CD4-positive, alpha-beta T cell (primary cell): ENCODE measurements around the gene GSE1. TPM values are rescaled to one million over a fixed set of nuclear protein-coding genes. Genes with fewer than 3 reads are reported as not detected.

Experiments
- ATAC-seq: fragments of 200-7000 bp; cut with Tn5 transposase; one replicate; pipeline ENCODE4 v1.10.0; 2022; ENCODE audit warnings: mild to moderate bottlenecking; ENCODE audit not compliant: poor library complexity
- CTCF ChIA-PET: fragments of 350-600 bp; sonication (Branson Sonifier 250); formaldehyde crosslinking; loops from one replicate; lab custom pipeline; 2021; ENCODE audit warnings: antibody characterized with exemption, inconsistent platforms; lab: Charles Lee
- POLR2A ChIA-PET: fragments of 350-600 bp; sonication (Branson Sonifier 250); formaldehyde crosslinking; loops from one replicate; lab custom pipeline; 2021; ENCODE audit warnings: antibody characterized with exemption, inconsistent platforms; lab: Charles Lee
- DNase-seq, 14 experiments: peaks; one replicate each; pipeline ENCODE4 v3.0.0-alpha.2; 2013 to 2020; ENCODE audit warnings: mixed read lengths in 2 of 14
- H3K27ac ChIP-seq, 2 donors: one replicate each; pipeline versions ENCODE4 v1.5.1 to v1.7.0; 2013; ENCODE audit warnings: low read length in 2 of 2, low read depth in 1 of 2, mild to moderate bottlenecking in 1 of 2
- H3K27me3 ChIP-seq, 2 experiments: 1 replicate in 1 of 2; 2 replicates in 1 of 2; pipeline versions ENCODE4 v1.6.1 to v1.7.0; 2013; ENCODE audit warnings: low read length in 2 of 2, control low read depth in 1 of 2, mild to moderate bottlenecking in 1 of 2, moderate library complexity in 1 of 2; ENCODE audit not compliant: insufficient read depth in 2 of 2, control insufficient read depth in 1 of 2
- H3K36me3 ChIP-seq: one replicate; pipeline ENCODE4 v1.6.1; 2013; ENCODE audit warnings: low read length, control low read depth; ENCODE audit not compliant: insufficient read depth
- H3K4me1 ChIP-seq: one replicate; pipeline ENCODE4 v1.6.1; 2013; ENCODE audit warnings: low read length, control low read depth; ENCODE audit not compliant: insufficient read depth
- H3K4me3 ChIP-seq: one replicate; pipeline ENCODE4 v1.5.1; 2013; ENCODE audit warnings: mild to moderate bottlenecking, low read length, moderate library complexity
- H3K9me3 ChIP-seq, 2 experiments: 1 replicate in 1 of 2; 2 replicates in 1 of 2; pipeline versions ENCODE4 v1.6.1 to v1.7.0; 2013; ENCODE audit warnings: low read length in 2 of 2, mild to moderate bottlenecking in 2 of 2, control low read depth in 1 of 2, moderate library complexity in 1 of 2; ENCODE audit not compliant: control insufficient read depth in 1 of 2, insufficient read depth in 1 of 2
- H3K27ac Mint-ChIP-seq: one replicate; pipeline ENCODE4 v1.8.0; 2020; ENCODE audit warnings: mixed read lengths
- H3K27me3 Mint-ChIP-seq: one replicate; pipeline ENCODE4 v1.8.0; 2021; ENCODE audit warnings: mixed read lengths
- H3K36me3 Mint-ChIP-seq: one replicate; pipeline ENCODE4 v1.8.0; 2021; ENCODE audit warnings: low read depth, mixed read lengths
- H3K4me1 Mint-ChIP-seq: one replicate; pipeline ENCODE4 v1.8.0; 2021; ENCODE audit warnings: low read depth, mixed read lengths
- H3K4me3 Mint-ChIP-seq: one replicate; pipeline ENCODE4 v1.8.0; 2020; ENCODE audit warnings: mild to moderate bottlenecking, mixed read lengths
- H3K9me3 Mint-ChIP-seq: one replicate; pipeline ENCODE4 v1.8.0; 2020; ENCODE audit warnings: mixed read lengths
- intact Hi-C, 2 experiments: fragments of 100-400 bp; cut with DNase I in 1 of 2; cut with micrococcal nuclease in 1 of 2; formaldehyde crosslinking; loops; one replicate each; pipeline versions ENCODE4 v1.15.1 to v1.9.0; 2023 to 2025; cut with DNase I, micrococcal nuclease
- total RNA-seq, 174 experiments: library from RNA in 2 of 174; stranded (reverse) in 2 of 174; gene quantifications; one replicate each; pipeline ENCODE4 v1.2.3 and lab custom pipeline; 2021 to 2026
- TF ChIP-seq, protein P1 (sequence below): fragments of 200-600 bp; IDR thresholded peaks from one replicate; pipeline ENCODE4 v1.8.0; 2022; ENCODE audit warnings: antibody characterized with exemption, mild to moderate bottlenecking

Gene GSE1
- total RNA-seq, 2 experiments from 2014 or later: 11.7 to 13.7 TPM

DNA sequence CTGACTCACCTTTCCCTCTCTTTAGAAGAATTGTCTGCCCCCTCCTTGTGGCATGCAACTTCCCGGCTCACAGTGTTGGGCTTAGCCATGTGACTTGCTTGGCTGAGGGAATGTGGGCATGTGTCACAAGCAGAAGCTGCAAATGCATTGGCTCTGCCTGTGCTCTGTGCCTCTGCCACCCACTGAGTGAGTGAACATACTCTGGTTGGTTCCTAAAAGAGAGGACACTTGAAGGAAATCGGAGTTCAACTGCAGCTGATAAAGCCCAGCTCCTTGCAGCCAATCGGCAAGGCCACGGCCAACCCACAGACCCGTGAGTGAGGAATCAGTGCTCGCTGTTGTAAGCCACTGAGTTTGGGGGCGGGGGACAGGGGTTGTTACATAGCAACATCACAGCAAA lies 86.5 kb downstream of the GSE1 start:
- Histone ChIP-seq H3K9me3 (peaks cover 0 to 8% of the 10 kb centered on the region in 2 experiments), H3K4me1 (no peaks in the 10 kb centered on the region), H3K27ac (no peak overlapping the region), H3K27me3 (peaks cover 9 to 14% of the 10 kb centered on the region in 2 experiments), H3K4me3 (no peak overlapping the region), H3K36me3 (no peaks in the 10 kb centered on the region)
- POLR2A ChIA-PET: no interaction called here
- Mint-ChIP-seq H3K27ac (no peak overlapping the region), H3K4me1 (no peaks in the 10 kb centered on the region), H3K4me3 (no peak overlapping the region), H3K9me3 (no peaks in the 10 kb centered on the region), H3K27me3 (peaks cover 17% of the 10 kb centered on the region), H3K36me3 (no peaks in the 10 kb centered on the region)
- ATAC-seq (no peak), DNase-seq (no peak)
- intact Hi-C loops: no loop called here
- CTCF ChIA-PET: no interaction called here
- TF ChIP-seq, protein P1, sequence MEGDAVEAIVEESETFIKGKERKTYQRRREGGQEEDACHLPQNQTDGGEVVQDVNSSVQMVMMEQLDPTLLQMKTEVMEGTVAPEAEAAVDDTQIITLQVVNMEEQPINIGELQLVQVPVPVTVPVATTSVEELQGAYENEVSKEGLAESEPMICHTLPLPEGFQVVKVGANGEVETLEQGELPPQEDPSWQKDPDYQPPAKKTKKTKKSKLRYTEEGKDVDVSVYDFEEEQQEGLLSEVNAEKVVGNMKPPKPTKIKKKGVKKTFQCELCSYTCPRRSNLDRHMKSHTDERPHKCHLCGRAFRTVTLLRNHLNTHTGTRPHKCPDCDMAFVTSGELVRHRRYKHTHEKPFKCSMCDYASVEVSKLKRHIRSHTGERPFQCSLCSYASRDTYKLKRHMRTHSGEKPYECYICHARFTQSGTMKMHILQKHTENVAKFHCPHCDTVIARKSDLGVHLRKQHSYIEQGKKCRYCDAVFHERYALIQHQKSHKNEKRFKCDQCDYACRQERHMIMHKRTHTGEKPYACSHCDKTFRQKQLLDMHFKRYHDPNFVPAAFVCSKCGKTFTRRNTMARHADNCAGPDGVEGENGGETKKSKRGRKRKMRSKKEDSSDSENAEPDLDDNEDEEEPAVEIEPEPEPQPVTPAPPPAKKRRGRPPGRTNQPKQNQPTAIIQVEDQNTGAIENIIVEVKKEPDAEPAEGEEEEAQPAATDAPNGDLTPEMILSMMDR: no peak

- H3K27me3 Mint-ChIP-seq: peaks cover 3% of the 10 kb centered on the region
- no peak overlapping the region for H3K27ac Mint-ChIP-seq
- Histone ChIP-seq H3K9me3 (peaks cover 0 to 8% of the 10 kb centered on the region in 2 experiments), H3K27ac (no peak overlapping the region), H3K4me1 (no peaks in the 10 kb centered on the region), H3K4me3 (no peak overlapping the region), H3K27me3 (no peaks in the 10 kb centered on the region), H3K36me3 (no peaks in the 10 kb centered on the region)
- H3K36me3 Mint-ChIP-seq: no peaks in the 10 kb centered on the region
- no peak overlapping the region for H3K4me3 Mint-ChIP-seq
- ChIA-PET POLR2A (no interaction called here), CTCF (no interaction called here)
- DNase-seq: no peak
- intact Hi-C loops: no loop called here
- no peaks in the 10 kb centered on the region for H3K4me1 Mint-ChIP-seq
- no peak for ATAC-seq
- no peaks in the 10 kb centered on the region for H3K9me3 Mint-ChIP-seq
- TF ChIP-seq, protein P1: no peak
These were observed 90.9 kb downstream of the GSE1 start for GRCh38 chr16:85704011-85704410.

GRCh38 chr16:85704900-85705846 lies 92.1 kb downstream of the GSE1 start:
- ChIA-PET CTCF (no interaction called here), POLR2A (no interaction called here)
- Mint-ChIP-seq H3K9me3 (no peaks in the 10 kb centered on the region), H3K27ac (no peak overlapping the region), H3K27me3 (no peaks in the 10 kb centered on the region), H3K36me3 (no peaks in the 10 kb centered on the region), H3K4me1 (no peaks in the 10 kb centered on the region), H3K4me3 (no peak overlapping the region)
- H3K27ac ChIP-seq: no peak overlapping the region
- H3K4me3 ChIP-seq: no peak overlapping the region
- no peaks in the 10 kb centered on the region for H3K4me1 ChIP-seq
- H3K27me3 ChIP-seq: no peaks in the 10 kb centered on the region
- H3K9me3 ChIP-seq: peaks cover 0 to 8% of the 10 kb centered on the region in 2 experiments
- H3K36me3 ChIP-seq: peaks cover 2% of the 10 kb centered on the region
- DNase-seq (no peak), ATAC-seq (no peak)
- TF ChIP-seq, protein P1: no peak
- intact Hi-C loops: no loop called here
